Measurements from ENCODE around the gene MUC21. TPM values are rescaled to one million over a fixed set of nuclear protein-coding genes. Genes with fewer than 3 reads are reported as not detected.

Gene MUC21
- total RNA-seq, 1 donor: not detected

DNA sequence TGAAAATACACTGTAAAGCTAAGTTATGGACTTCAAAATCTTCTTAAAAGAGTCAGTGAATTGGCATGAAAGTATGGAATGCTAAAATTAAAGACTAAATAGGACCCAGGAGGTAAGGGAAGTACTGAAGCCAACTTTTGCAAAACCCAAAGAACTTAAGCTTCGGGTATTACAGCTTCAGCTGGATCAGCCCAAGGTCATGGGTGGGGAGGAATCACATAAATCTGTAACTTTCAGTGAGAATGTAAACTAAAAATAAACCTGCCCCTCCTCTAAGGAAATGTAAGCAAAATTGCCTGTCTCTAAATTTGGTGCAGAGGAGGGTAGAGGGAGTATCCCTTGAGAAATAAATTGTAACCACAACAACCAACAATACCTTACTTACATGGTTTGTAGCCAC, 4.4 kb upstream of the MUC21 start:
- no peak for DNase-seq (ENCODE audit: low read depth)
- no peak overlapping the region for H3K4me3 ChIP-seq (ENCODE audit: low read depth, low read length)
- no peak for TF ChIP-seq CTCF (IDR thresholded peaks at IDR 0.05; ENCODE audit: insufficient read depth, low read depth, low read length)

DNA sequence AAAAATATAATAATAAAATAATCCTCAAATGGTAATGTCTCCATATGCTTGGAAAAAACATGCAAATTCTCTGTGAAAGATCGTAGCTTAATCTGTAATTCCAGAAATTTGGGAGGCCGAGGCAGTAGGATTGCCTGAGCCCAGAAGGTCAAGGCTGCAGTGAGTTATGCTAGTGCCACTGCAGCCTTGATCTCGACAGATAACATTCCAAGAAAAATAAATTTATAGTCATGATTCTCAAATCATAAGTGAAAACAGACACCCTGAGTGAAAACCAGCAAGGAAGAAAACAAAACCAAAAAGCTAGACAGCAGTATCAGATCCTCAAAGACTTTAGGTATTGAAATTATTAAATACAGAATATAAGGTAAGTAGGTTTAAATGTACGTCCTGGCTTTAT, 3.8 kb upstream of the MUC21 start:
- no peak for DNase-seq (ENCODE audit: low read depth)
- no peak overlapping the region for H3K4me3 ChIP-seq (ENCODE audit: low read depth, low read length)
- no peak for TF ChIP-seq CTCF (IDR thresholded peaks at IDR 0.05; ENCODE audit: insufficient read depth, low read depth, low read length)

- DNase-seq (ENCODE audit: low read depth): peak; percentile 65
- peak; percentile 34 for TF ChIP-seq CTCF (IDR thresholded peaks at IDR 0.05; ENCODE audit: insufficient read depth, low read depth, low read length)
- H3K4me3 ChIP-seq (ENCODE audit: low read depth, low read length): peak overlapping the region; percentile 34
Measured at GRCh38 chr6:30981942-30982772, 1.4 kb upstream of the MUC21 start.

GRCh38 chr6:30985490-30985889, 2.0 kb downstream of the MUC21 start:
- no peak for TF ChIP-seq CTCF (IDR thresholded peaks at IDR 0.05; ENCODE audit: insufficient read depth, low read depth, low read length)
- no peak overlapping the region for H3K4me3 ChIP-seq (ENCODE audit: low read depth, low read length)
- DNase-seq (ENCODE audit: low read depth): no peak

DNA sequence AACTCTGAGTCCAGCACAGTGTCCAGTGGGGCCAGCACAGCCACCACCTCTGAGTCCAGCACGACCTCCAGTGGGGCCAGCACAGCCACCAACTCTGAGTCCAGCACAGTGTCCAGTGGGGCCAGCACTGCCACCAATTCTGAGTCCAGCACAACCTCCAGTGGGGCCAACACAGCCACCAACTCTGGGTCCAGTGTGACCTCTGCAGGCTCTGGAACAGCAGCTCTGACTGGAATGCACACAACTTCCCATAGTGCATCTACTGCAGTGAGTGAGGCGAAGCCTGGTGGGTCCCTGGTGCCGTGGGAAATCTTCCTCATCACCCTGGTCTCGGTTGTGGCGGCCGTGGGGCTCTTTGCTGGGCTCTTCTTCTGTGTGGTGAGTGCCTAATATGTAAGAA, 3.8 kb downstream of the MUC21 start:
- no peak overlapping the region for H3K4me3 ChIP-seq (ENCODE audit: low read depth, low read length)
- no peak for TF ChIP-seq CTCF (IDR thresholded peaks at IDR 0.05; ENCODE audit: insufficient read depth, low read depth, low read length)
- DNase-seq (ENCODE audit: low read depth): no peak

- H3K4me3 ChIP-seq (ENCODE audit: low read depth, low read length): no peak overlapping the region
- DNase-seq (ENCODE audit: low read depth): no peak
- TF ChIP-seq CTCF (IDR thresholded peaks at IDR 0.05; ENCODE audit: insufficient read depth, low read depth, low read length): no peak
Measured at GRCh38 chr6:30988209-30988825, 4.8 kb downstream of the MUC21 start.

Data from fibroblast of villous mesenchyme (primary cell).